IMR-90 (cell line): ENCODE measurements around the gene BEST1.

Experiments used
- CEBPB ChIP-seq: IDR thresholded peaks from 2 replicates; pipeline ENCODE4 v1.6.1; 2012; ENCODE audit warnings: low read depth, low read length, improper control_type of control experiment
- CTCF ChIP-seq: conservative IDR thresholded peaks from 2 replicates; pipeline ENCODE4 v1.5.1; 2012; ENCODE audit warnings: mild to moderate bottlenecking, low read depth, low read length, improper control_type of control experiment
- FOS ChIP-seq: fragments of 150-350 bp; IDR thresholded peaks from 2 replicates; pipeline ENCODE4 v1.6.1; 2016; ENCODE audit warnings: low read depth, low read length
- MAFK ChIP-seq: IDR thresholded peaks from 2 replicates; pipeline ENCODE4 v1.6.1; 2012; ENCODE audit warnings: low read depth, low read length, improper control_type of control experiment
- MAZ ChIP-seq: IDR thresholded peaks from 2 replicates; pipeline ENCODE4 v1.6.1; 2012; ENCODE audit warnings: low read depth, mild to moderate bottlenecking, low read length, improper control_type of control experiment, moderate library complexity, borderline replicate concordance
- MXI1 ChIP-seq: IDR thresholded peaks from 2 replicates; pipeline ENCODE4 v1.6.1; 2012; ENCODE audit warnings: low read depth, mild to moderate bottlenecking, low read length, moderate library complexity, borderline replicate concordance
- POLR2A ChIP-seq: IDR thresholded peaks from 2 replicates; pipeline ENCODE4 v1.6.1; 2012; ENCODE audit warnings: mild to moderate bottlenecking, low read depth, low read length
- RAD21 ChIP-seq: IDR thresholded peaks from 2 replicates; pipeline ENCODE4 v1.6.1; 2012; ENCODE audit warnings: low read length, improper control_type of control experiment
- RFX5 ChIP-seq: IDR thresholded peaks from 2 replicates; pipeline ENCODE4 v1.8.0; 2012; ENCODE audit warnings: low read depth, mild to moderate bottlenecking, low read length, moderate library complexity
- SMC3 ChIP-seq: fragments of 150-350 bp; IDR thresholded peaks from 2 replicates; pipeline ENCODE4 v1.6.1; 2016; ENCODE audit warnings: low read depth, mild to moderate bottlenecking, antibody characterized with exemption, low read length, moderate library complexity
- USF2 ChIP-seq: fragments of 150-350 bp; IDR thresholded peaks from 2 replicates; pipeline ENCODE4 v1.6.1; 2017; ENCODE audit warnings: mild to moderate bottlenecking, antibody characterized with exemption, low read length, low read depth
- TF ChIP-seq, protein P1 (sequence below): fragments of 150-350 bp; IDR thresholded peaks from 2 replicates; pipeline ENCODE4 v1.6.1; 2016; ENCODE audit warnings: low read depth, mild to moderate bottlenecking, low read length, moderate library complexity, borderline replicate concordance

- TF ChIP-seq CTCF (no peak), POLR2A (no peak), FOS (no peak), MAFK (no peak), CEBPB (no peak), MXI1 (no peak), USF2 (no peak), RFX5 (no peak), MAZ (no peak), RAD21 (no peak), SMC3 (no peak)
- TF ChIP-seq, protein P1, sequence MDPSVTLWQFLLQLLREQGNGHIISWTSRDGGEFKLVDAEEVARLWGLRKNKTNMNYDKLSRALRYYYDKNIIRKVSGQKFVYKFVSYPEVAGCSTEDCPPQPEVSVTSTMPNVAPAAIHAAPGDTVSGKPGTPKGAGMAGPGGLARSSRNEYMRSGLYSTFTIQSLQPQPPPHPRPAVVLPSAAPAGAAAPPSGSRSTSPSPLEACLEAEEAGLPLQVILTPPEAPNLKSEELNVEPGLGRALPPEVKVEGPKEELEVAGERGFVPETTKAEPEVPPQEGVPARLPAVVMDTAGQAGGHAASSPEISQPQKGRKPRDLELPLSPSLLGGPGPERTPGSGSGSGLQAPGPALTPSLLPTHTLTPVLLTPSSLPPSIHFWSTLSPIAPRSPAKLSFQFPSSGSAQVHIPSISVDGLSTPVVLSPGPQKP, result no peak
Observed at GRCh38 chr11:61973476-61974162, 23.5 kb downstream of the BEST1 start.
